Mammary epithelial cell (primary cell): Measurements from ENCODE around the gene JPH4.

Source experiments
- CTCF ChIP-seq, 2 donors: IDR thresholded peaks in 1 of 2; conservative IDR thresholded peaks in 1 of 2; 2 replicates each; pipeline ENCODE4 v1.5.1; 2011 to 2012; ENCODE audit warnings: inconsistent platforms in 2 of 2, low read length in 2 of 2, mild to moderate bottlenecking in 2 of 2, control low read depth in 1 of 2, low read depth in 1 of 2; ENCODE audit not compliant: insufficient read depth in 1 of 2; ENCODE audit errors: extremely low read depth in 1 of 2
- EZH2 ChIP-seq: IDR thresholded peaks from 2 replicates; pipeline ENCODE4 v1.6.1; 2012; ENCODE audit warnings: low read length, inconsistent platforms, borderline replicate concordance

- no peak for TF ChIP-seq EZH2
- no peak for TF ChIP-seq CTCF (conservative IDR thresholded peaks at IDR 0.05 in 1 of 2, IDR thresholded peaks at IDR 0.05 in 1 of 2; ENCODE audit: extremely low read depth in 1 of 2, insufficient read depth in 1 of 2, low read depth in 1 of 2, low read length in 2 of 2)
Observed at GRCh38 chr14:23521785-23522640, 56.6 kb downstream of the JPH4 start.
